COR-L47 (cell line): ENCODE results near the gene BCAS3.

Experiments used
- DNase-seq: peaks from one replicate; lab custom pipeline; 2025; lab: John Stamatoyannopoulos, UW

Gene BCAS3

DNA sequence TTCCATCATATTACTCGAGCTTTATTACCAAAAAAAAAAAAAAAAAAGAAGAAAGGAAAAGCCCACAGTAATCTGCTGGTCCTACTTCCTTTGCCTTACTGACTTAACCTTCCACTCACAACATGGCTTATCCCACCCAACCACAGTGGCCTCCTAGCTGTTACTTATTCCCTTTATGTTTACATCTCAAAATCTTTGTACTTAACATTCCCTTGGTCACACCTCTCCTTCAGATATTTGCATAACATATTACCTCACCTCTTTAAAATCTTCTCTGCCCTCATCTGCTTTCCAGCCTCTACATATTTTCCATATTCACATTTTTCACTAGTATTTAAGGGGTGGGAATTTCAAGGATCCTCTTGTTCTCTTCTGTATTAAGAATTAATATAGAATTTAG, 395.0 kb downstream of the BCAS3 start:
- DNase-seq, result no peak

DNA sequence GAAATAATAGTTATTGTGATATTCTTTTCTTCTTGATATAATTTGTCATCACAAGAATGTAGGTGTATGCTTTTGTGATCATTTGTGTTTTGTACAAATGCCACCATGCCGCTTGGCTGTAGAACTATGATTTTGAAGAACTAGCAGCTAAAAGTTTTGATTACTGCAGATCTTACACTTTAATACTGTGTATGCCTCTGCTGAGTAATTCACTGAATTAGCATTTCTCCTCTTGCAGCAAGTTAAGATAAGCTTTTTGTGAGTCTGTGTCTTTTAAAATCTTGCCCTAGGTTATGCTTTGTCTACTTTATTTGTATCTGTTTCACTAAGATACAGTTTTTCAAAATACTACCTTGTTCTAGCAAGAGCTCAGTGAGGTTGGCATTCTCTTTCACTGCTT, 395.5 kb downstream of the BCAS3 start:
- DNase-seq, result no peak

DNA sequence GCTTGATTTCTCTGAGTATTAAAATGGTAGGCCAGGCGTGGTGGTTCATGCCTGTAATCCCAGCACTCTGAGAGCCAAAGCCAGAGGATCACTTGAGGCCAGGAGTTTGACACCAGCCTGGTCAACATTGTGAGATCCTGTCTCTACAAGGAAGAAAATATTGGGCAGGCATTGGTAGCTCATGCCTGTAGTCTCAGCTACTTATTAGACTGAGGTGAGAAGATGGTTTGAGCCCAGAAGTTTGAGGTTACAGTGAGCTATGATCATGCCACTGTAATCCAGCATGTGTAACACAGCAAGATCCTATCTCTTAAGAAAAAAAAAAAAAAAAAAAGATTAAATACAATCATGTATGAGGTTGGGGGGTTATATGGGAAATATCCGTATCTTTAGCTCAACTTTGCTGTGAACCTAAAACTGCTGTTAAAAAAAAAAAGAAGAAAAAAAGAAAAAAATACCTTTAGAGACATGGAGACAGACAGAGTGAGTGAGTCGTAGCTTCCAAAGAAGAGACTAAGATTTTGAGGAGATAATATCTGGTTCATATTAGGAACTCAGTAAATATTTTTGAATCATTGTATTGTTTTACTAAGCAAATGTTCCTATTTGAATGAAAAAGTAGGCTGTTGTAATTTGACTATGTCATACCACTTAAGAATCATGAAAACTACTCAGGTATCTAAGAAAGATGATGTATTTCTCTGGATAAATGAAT, 396.3 kb downstream of the BCAS3 start:
- DNase-seq, result no peak

DNA sequence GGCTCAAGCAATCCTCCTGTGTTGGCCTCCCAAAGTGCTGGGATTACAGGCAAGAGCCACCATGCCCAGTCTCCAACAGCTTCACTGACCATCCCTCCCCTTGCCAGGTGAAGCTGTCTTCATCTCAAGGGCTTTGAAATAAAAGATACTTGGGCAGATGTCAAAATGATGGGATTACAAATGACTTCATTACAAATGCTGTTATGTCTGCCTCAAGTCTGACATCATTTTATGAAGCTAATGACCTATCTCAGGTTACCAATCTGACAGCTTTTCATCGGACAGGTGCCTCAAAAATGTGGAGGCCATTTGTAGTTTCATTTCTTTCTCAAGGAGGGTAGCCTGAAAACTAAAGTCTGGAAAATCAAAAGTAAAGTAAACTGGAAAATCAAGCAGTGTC, 398.3 kb downstream of the BCAS3 start:
- DNase-seq, result no peak

DNA sequence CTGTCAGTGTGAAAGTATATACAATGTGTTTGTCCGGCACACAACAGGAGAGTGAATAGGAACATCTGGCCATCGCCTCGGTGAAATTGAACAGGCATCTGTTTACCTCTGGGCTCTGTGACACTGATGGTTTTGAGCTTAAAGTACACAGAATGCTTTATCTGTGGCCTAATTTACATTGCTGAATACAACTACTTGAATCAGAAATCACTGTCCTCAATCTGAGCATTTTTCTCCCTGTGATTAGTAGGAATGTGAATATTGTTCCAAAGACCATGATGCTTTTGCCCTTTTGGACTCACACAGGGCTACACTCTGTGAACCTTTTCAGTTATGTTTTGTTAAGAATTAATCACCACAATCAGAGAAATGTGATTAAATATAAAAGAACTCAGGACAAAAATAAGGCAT, 399.0 kb downstream of the BCAS3 start:
- no peak for DNase-seq

DNA sequence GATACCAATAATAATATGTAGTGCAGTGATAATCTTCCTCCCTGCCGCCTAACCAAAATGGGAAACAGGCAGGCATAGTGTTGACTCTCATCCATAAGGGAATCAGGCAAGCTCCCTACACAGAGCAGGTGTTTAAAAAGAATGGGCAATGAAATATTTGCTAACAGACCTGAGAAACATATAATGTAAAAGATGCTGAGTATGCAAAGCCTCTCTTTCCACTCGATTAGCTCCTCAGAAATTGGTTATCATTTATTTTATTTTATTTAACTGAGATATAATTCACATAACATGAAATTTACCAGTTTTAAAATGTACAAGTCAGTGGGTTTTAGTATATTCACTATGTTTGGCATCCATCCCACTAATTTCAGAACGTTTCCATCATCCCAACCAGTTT, 404.3 kb downstream of the BCAS3 start:
- DNase-seq, result no peak

DNA sequence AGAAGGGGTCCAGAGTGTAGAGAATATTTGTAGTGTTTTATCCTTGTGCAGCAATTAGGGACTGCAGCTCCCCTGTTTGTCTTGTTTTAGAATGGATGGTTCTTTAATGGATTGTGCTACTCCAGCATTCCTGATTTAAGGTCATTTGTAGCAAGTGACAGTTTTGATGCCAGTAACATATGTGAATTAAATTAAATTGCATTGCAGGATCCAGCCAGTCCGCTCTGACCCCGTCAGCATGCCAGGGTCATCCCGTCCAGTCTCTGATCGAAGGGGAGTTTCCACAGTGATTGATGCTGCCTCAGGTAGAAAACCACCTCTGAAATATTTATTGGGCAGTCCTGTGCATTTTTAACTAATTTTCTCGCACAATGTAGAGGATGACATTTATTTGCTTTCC, 406.6 kb downstream of the BCAS3 start:
- DNase-seq, result no peak

DNA sequence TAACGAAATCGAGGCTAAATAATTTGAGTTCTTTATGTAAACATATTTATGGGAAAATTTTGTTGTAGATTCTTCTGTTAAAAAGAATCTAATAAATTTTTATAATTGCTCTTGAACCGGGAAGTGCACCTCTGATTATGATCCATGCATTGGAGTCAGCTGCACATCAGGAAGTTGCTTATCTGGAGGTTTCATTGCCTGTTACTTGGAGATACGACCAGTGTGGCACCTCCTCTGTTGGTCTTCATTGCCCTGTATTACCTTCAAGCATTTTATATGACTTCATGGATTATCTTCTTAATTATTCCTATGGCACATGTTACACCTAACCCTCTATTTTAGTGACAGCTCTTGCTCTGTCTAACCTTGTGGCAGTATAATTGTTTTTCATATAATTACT, 409.4 kb downstream of the BCAS3 start:
- DNase-seq, result no peak

DNA sequence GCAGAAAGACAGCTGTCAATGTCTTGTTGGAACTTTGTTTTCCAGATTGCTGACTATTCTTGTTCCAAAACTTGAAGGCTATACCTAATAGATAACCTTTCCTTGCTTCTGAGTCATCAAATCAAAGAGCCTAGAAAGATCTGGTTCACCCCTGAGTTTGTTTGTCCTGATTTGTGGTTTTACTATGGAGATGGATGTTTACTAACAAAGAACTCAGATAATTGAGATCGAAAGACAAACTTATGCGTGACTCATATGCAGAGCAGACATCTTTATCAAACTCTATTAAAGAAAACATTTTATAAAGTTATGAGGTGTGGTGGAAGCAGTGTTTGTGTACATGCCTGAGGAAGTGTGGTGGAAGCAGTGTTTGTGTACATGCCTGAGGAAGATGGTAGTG, 410.9 kb downstream of the BCAS3 start:
- DNase-seq, result no peak

DNA sequence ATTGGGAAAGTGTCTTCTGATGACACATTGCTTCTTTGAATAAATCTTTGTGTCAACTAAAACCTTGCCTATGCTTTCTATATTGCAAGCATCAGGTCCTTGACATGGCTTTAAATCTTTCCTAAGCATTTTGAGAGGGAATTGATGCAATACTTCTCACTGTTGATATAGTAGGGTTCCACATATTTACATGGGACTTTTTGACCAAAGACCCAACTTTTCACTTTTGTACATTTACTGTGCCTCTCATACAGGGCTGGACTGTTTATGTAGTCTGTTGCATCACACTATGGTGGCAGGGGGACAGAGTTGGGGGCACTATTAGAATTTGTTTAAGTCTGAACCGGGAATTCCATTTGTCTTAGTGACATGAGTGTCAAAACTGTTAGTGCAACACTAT, 413.4 kb downstream of the BCAS3 start:
- DNase-seq, result no peak

DNA sequence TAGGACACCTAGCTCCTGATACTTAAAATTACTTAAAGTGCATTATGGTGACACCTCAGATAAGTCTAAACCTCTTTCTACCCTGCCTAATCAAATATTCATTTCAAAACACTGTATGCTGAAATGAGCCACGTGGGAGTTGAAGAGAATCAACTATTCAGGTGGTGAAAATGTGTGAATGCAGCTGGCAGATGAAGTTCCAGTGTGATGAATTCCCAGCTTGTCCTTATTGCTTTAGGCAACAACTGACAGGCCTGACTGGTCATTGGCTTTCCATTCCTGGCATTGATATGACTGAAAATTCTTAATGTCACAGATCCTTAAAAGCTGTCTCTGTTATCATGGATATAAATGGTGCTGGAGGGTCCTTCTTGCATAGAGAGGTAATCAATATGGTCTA, 420.1 kb downstream of the BCAS3 start:
- DNase-seq, result no peak

DNA sequence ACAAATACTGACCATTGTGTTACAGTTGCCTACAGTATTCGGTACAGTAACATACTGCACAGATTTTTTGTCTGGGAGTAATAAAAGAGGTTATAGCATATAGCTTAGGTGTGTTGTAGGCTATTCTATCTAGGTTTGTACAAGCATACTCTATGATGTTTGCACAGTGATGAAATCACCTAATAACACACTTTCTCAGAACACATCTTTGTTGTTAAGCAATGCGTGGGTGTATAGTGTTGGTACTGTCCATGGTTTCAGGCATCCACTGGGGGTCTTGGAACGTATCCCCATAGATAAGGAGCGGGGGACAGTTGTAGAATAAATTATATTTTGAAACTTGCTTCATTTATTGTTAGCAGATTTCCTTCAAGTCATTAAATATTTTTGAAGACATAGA, 428.7 kb downstream of the BCAS3 start:
- DNase-seq, result no peak

DNA sequence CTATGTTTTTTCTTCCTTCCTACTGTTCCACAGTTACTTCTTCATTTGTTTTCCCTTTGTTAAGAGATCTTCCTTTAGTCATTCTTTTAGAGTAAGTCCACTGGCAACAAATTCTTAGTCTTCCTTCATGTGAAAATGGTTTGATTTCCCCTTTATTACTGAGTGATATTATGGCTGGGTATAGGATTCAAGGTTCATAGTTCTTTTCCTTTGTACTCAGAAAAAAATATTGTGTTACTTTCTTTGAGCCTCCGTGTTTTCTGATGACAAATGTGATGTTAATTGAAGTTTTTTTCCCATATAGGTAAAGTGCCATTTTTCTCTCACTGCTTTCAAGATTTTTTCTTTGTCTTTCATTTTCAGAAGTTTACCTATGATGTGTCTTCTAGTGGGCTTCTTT, 438.9 kb downstream of the BCAS3 start:
- DNase-seq, result no peak

DNA sequence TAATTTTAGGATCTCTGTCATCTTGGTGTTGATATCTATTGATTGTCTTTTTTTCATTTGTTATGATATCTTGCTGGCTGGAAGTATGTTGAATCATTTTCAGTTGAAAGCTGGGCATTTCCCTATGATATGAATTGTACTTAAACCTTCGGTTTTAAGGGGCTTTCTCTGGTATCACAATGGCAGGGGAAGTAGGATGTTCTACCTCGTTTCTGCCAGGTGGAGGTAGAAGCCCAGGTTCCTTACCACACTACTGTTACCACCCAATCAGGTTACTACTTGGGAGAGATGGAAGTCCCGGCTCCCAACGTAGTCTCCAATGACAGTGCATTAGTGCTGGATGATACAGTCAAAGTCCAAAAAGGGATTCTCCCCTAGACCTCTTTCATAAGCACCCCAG, 440.3 kb downstream of the BCAS3 start:
- no peak for DNase-seq

DNA sequence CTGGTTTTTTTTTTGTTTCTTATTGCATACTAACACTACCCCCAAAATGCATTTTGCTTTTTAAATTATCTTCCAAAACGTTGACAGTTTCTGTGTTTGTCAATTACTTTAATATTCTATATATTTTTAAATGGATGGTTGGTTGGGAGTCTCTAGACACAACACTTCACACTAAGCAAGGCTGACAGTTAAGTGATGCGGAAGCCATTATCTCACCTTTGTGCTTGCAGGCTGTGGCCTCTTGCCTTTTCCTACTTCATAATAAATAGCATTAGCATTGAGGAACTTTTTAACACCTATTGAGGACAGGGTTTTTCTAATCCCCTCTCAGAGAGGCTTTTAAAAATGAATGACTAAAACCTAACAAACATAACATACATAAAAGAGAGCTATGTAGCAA, 441.2 kb downstream of the BCAS3 start:
- no peak for DNase-seq

DNA sequence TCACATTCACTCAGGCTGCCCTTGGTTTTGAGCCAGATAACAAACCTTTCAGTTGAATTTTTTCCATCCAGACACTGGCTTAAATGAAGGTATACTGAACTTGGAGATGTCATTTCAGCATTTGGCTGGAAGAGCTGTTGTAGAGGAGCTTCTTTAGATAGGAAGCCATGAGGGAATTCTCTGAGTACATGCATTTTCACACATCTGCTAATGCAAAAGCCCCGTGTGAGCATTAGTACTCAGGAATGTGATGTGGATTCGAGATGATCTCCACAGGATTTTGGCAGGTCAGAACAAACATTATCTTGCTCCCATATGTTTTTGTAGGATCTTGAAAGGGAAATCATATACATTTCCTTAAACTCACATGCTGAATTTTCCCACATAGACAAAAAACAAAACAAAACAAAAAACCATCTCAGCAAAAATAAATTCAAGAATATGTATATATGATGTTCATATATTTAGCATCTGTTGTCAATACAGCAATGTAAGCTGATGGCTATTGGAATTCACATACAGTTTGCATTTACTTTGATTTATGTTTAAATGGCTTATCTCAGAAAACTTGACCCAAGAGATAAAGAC, 444.8 kb downstream of the BCAS3 start:
- DNase-seq, result no peak

DNA sequence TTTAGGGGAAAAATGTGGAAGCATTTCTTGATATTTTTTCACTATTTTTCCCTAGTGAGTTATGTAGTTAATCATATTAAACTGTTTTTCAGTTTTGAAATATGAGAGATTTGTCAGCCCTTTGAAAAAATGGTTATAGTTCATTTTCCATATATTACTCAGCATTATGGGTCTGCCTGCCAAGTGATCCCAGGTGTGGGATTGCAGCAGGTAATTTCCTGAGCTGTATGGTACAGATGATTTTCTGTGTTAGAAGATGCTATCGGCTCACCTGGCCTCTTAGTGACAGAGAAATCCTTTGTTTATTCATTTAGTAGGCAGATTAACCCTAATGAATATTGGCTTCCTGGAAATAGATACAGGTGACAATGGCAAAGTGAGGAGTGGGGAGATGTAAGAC, 446.9 kb downstream of the BCAS3 start:
- no peak for DNase-seq

DNA sequence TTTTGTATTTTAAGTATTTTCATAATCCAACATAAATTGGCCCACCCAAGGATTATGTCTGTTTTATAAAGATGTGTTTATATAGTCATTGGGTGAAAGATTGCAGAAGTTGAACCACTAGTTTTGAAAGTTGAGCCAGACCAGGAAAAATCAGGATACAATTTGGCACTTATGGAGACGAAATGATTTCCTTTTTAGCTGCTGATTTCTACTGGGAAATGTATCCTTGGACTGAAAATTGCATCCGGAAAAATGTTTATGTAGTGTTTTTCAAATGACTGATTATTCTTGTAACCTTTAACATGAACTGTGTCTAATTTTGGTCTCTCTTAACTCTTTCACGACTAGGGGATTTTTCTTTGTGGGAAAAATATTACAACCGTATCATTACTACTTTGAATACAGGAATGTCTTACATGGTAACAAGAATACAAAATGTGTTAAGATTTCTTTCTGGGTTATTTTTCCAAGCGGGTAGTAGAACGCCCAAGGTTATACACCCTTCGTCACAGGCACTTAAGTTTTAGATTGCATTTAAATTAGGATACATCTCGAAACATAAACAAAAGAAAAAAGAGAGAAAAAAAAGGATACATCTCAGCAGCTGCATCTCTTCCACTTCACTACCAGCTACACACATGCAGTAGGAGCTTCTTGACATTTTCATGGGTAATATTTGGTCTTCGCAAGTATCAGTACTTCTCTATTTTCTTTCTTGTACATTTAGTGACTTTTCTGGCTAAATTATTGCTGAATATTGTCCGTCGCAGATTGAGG, 449.0 kb downstream of the BCAS3 start:
- no peak for DNase-seq

DNA sequence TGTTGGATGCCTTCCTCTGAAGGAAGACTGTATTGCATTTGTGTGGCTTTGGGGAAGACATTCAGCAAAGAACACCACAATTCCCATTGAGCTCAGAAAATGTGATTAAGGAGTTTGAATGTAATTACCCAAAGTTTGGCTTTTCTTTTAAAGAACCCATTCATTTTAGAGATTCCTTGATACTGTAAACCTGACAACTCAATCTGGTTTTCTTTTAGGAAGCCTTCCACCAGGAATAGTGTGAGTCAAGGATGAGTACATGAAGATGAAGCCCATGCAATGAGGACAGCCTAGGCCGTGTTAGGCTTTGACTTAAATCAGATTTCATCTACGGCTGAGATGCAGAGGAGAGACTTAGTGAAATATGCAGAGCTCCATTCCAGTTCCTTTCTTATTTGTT, 450.3 kb downstream of the BCAS3 start:
- no peak for DNase-seq

DNA sequence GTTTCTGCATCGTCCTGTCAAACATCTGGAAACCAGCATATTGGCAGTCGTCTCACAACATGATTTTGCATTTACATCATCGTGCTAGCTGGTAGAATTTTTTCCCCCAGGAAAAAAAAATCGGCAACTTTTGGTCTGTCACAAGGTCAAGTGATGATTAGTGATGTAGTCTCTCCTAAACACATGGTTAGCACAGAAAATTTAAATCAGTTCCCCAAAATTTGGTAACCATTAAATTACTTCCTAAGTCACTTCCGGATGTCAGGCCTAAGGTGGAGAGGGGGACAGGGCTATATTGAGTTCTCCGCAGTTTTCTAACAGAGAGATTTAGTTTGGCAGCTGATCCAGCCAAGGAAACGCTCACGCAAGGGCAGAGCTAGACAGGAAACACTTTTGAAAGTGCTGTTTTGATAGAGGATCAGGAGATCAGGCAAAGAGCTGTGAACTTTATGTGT, 451.0 kb downstream of the BCAS3 start:
- no peak for DNase-seq

DNA sequence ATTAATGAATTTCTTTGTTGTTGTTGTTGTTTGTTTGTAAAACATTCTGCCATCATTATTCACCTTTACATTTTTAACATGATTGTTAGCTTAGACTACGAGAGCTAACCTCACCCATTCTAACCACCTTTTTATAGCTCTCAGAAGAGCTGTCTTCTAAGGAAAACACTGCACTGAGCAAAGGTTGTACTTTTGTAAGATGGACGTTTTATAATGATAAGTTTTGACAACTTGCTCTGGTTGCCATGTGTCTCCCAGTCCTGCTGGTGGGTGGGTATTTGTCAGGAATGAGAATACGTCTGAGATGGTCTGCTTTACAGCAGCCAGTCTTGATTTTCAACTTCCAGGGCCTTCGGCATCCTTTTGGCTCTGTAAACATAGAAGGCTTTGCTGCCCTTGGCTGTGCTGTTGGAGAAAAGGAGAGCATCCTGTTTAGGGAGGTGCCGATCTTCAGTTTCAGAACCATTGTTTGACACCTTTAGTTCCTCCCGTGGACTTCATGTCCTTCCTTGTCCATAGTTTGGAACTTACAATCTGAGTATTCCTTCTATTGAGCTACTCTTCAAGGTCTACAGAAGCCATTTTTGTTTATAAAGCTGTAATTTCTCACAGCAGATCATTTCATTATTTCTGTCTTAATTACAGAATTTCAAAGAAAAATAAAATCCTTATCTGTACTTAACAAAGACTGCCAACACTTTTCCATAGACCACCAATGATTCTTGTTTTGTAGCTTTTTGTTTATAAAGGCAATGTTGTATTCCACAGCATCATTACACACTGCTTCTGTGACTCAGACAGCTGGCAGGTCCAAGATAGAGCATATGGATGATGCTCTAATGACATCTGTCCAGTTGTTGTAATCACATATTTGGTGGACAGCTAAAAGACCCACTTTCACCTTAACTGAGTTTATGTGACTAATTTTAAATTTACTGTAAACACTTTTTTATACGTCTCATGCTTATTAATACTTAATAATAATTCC, 451.9 kb downstream of the BCAS3 start:
- no peak for DNase-seq

DNA sequence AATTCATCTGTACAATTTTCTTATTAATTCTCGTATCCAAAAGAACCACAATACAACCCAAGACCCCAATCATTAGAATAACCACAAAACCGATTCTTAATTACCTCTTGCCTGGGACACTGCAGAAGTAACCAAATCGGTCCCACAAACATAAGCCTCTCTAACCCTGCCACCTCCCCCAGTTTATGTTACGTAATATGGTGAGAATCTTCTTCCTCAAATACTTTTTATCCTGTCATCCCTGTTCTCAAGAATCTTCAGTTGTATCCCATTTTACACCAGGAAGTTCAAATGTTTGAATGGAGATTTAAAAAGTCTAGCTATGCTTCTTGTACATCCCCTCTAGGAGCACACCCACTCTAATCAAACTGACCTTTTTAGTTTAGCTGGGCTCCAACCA, 452.7 kb downstream of the BCAS3 start:
- DNase-seq, result no peak
